Embryonic facial prominence (tissue), 1 donor: ENCODE measurements around the gene CDH23.

Experiments
- DNase-seq: peaks from one replicate; pipeline ENCODE4 v3.0.0-alpha.2; 2016; ENCODE audit errors: extremely low spot score

Gene CDH23

GRCh38 chr10:71536332-71536731 lies 139.6 kb downstream of the CDH23 start:
- no peak for DNase-seq

DNA sequence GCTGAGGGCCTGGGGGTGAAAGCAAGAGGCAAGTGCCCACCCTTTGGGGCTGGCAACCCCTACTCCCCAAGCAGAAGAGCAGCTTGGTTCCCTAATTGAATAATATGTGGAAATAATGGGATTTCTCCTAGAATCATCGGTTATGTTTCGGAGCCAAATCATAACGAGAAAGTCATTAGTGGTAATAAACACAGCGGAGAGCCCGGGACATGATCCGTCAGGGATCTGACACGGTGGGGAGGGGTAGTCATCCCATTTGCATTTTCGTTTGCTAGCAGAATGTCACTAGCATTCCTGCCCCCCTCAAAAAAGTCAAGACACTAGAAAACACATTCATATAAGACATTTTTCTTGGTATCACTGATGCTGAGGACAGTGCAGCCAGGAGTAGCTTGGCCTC lies 140.4 kb downstream of the CDH23 start:
- no peak for DNase-seq

- no peak for DNase-seq
These were observed 141.0 kb downstream of the CDH23 start for GRCh38 chr10:71537681-71538080.

DNA sequence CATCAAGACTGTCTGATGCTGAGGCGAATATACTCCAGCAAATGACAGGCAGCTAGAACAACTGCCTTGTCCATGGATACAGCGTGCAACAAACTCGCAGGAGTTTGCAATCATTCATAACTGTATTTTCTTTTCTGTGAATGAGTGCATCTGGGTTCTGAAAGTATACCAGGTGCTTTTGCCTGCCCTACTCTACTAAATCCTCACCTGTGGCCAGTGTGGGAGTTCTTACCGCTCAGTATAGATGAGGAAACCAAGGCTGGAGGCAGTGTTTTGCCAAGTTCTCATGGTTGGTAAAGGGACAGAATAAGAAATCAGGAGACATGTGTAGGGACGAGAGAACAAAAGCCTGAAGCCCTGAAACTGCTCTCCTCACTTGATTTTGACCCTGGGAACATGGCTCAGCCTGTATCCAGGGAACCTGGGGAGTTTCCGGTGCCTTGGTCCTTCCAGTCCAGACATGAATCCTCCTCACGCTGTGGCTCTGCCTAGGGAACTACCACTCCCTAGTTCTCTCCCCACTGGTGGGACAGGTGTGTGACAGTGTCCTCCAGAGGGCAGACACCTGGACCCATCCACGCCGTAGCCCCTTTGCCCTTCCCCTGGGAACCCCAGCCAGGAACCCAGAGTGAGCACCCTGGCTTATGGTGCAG lies 142.0 kb downstream of the CDH23 start:
- no peak for DNase-seq

GRCh38 chr10:71539442-71540118 lies 142.9 kb downstream of the CDH23 start:
- no peak for DNase-seq

DNA sequence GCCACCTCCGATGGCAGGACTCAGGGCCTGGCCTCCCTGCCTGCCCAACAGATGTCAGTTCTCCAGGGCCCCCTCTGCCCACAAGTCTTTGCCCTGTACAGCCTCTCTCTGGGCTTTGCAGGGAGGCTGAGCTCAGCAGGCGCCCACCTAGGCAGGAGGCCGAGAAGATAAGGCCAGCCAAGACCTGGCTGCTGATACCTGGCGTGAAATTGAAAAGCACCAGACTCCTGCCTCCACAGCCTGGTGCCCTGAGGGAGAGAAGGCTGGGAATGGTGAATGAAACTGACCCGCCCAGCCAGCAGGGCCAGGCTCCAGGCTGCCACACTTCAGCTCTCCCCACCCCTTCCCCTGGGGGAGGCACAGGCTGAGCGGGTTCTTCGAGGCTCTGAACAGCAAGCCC lies 145.8 kb downstream of the CDH23 start:
- no peak for DNase-seq

DNA sequence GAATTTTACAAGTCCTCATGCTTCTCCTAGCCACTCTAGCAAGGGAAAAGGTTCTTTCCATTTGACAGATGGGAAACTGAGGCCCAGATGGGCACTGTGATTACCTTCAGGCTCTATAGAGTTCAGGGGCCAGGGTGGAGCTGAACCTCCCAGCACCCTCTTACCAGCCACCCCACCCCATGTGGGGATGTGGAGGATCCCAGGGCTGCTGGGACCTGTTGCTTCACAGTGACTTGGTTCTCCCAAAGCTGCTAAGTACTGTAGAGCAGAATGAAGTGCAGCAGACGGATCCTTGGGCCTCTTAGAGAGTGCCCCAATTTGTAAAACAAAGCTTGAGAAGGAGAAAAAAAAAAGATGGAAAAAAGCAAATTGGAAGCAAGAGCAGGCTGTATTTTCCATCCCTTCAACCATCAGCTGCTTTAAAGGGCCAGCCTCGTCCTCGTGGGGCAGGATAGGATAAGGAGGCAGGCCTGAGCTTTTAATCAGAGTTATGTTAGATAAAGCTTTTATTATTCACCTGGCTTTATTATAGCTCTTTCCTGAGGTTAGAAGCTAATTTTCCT lies 147.0 kb downstream of the CDH23 start:
- DNase-seq: no peak

GRCh38 chr10:71545001-71545400 lies 148.3 kb downstream of the CDH23 start:
- no peak for DNase-seq

GRCh38 chr10:71546220-71546619 lies 149.5 kb downstream of the CDH23 start:
- DNase-seq: no peak

GRCh38 chr10:71547312-71547711 lies 150.6 kb downstream of the CDH23 start:
- no peak for DNase-seq

- DNase-seq: peak; percentile 36
These were observed 151.4 kb downstream of the CDH23 start for GRCh38 chr10:71547876-71548846.

DNA sequence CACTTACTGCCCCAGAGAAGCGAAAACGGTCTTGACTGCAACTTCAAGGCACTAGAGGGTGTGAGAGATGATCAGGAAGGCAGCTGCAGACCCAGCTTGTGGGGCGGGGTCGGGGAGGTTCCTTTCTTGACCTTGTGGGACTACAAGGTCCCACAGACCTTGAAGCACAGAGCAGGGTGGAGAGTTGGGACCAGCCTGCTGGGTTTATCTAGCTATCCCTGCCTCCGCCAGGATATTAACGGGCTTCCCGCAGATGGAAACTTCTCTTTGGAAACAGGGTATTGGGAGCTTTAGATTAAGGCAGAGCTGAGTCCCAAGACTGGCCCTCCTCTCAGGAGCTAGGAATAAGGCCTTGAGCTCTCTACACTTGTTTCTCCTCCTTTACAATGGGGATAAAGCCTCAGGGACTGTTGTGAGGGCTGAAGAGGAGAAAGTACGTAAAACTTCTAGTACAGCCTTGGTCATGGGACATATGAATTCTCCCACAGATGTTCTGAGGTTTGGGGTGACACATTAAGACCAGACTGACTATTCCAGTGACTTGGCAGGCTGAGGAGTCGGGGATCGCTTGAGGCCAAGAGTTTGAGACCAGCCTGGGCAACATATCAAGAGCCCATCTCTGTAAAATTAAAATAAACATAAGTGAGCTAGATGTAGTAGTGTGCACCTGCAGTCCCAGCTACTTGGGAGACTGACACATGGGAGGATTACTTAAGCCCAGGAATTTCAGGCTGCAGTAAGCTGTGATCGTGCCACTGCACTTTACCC lies 153.2 kb downstream of the CDH23 start:
- DNase-seq: no peak

DNA sequence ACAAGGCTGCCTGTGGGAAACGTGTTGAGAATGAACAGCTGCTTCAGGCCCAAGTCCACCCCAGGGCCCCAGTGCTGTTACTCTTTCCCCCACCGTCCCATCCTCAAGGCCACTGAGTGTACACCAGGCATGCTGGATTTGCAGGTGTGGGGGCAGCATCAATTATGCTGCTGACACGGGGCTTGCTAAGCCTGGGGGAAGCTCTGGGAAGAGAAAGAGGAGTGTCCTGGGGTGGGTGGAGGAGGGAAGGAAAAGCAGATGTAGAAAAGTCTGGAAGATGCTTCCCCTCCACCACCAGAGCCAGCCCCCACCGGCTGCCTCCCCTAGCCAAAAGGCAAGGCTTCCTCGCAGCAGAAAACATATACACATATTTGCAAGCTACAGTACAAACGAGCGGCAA lies 153.9 kb downstream of the CDH23 start:
- no peak for DNase-seq

DNA sequence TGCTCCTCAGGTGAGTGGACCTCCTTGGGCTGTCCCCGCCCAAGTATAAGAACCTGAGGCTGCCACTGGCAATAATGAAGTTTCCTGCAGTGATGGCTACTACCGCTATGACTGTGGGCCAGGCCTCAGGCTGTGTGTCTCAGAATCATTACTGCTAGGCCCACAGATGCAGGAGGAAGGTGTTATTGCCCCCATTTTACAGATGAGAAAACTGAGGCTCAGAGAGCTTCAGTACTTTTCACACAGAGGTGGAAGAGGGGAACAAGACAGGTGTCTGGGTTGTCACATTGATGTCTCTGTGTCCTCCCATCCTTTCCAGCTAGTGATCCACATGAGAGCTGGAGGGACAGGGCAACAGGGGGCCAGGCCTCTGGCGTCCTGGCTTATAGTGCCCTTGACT lies 155.2 kb downstream of the CDH23 start:
- no peak for DNase-seq

DNA sequence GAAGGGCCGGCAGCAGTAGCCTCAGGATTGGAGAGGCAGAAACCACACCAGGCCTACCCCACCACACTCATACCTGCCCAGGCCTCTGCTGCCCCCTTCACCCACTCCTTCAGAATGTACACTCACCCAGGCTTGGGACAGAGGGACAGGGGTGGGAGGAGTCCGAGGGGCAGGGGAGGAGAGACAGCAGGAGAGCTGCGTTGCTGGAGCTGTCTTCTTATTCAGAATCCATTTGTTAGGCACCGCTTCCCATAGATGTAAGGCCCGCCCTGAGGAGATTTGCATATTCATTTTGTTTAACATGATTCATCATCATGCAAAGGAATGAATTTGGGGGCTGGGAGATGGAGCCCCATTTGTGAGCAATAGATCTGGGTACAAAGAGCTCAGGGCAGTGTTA lies 156.7 kb downstream of the CDH23 start:
- DNase-seq: no peak

DNA sequence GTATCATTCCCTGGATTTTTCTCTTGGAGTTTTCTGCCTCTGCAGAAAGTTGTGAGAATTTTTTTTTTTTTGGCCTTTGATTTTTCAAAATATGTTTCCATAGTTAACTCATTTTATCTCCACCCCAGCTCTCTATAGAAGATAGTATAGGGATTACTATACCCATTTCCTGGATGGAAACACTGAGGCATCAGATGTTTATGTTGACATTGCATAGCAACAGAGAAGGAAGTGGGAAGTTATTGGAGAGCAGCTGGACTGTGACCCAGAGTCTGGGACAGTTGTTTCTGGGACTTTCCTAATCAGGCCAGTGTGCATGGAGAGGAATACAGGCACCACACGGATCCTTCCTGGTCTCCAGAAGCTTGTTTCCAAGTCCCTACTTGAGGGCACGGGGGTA lies 158.0 kb downstream of the CDH23 start:
- no peak for DNase-seq

DNA sequence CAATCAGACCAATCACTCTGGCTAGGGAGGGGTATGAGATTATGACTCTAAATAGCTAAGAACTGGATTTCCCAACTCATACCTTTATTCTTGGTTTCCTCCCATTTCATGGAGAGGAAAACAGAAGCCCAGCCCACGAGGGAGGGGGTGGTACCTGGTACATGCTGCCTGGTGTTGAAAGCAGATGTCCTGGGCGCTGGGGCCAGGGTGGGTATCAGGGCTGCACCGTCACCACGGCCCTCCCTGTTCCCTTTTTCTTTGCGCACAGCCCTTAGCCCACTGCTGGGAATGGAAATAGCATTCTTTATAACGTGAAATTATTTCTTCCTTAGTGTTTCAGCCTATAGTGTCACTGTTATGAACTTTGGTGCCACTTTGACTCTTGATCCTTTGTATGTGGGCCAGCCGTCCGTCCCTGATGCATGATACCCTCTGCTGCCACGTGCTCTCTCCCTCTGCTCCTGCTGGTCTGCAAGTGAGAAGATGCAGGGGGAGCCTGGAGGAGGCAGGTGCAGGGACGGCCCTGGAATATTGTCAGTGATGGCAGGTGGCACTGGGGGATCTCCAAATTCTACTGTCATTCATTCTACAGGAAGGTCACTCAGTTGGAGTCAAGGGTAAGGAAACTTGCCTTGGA lies 158.5 kb downstream of the CDH23 start:
- DNase-seq: no peak

- DNase-seq: no peak
These were observed 159.0 kb downstream of the CDH23 start for GRCh38 chr10:71555724-71556119.

- DNase-seq: no peak
These were observed 162.3 kb downstream of the CDH23 start for GRCh38 chr10:71558991-71559390.

GRCh38 chr10:71561003-71561574 lies 164.4 kb downstream of the CDH23 start:
- DNase-seq: no peak

- no peak for DNase-seq
These were observed 165.5 kb downstream of the CDH23 start for GRCh38 chr10:71562181-71562580.
